GM06990 (cell line): ENCODE data around the gene SYT11.

Experiments
- DNase-seq: peaks from one replicate; pipeline ENCODE4 v3.0.0-alpha.2; 2011; ENCODE audit not compliant: insufficient read length; ENCODE audit errors: extremely low read depth
- H3K27me3 ChIP-seq: replicated peaks from 2 replicates; pipeline ENCODE4 v1.6.0; 2011; ENCODE audit warnings: low read length; ENCODE audit not compliant: control insufficient read depth, insufficient read depth
- H3K36me3 ChIP-seq: 2 replicates; pipeline ENCODE4 v1.5.1; 2011; ENCODE audit warnings: low read length; ENCODE audit not compliant: control insufficient read depth, insufficient read depth
- H3K4me3 ChIP-seq: replicated peaks from 2 replicates; pipeline ENCODE4 v1.5.1; 2011; ENCODE audit warnings: low read depth, mild to moderate bottlenecking, control low read depth, low read length
- CTCF ChIP-seq: IDR thresholded peaks from 2 replicates; pipeline ENCODE4 v1.5.1; 2011; ENCODE audit warnings: low read length, control low read depth, mild to moderate bottlenecking, inconsistent platforms; ENCODE audit not compliant: insufficient read depth, poor library complexity, severe bottlenecking

The SYT11 gene

GRCh38 chr1:155844860-155845421, 14.4 kb upstream of the SYT11 start:
- no peak for TF ChIP-seq CTCF
- H3K4me3 ChIP-seq, result no peak overlapping the region
- H3K27me3 ChIP-seq, result no peaks in the 10 kb centered on the region
- DNase-seq, result no peak
- peaks cover 10% of the 10 kb centered on the region for H3K36me3 ChIP-seq

DNA sequence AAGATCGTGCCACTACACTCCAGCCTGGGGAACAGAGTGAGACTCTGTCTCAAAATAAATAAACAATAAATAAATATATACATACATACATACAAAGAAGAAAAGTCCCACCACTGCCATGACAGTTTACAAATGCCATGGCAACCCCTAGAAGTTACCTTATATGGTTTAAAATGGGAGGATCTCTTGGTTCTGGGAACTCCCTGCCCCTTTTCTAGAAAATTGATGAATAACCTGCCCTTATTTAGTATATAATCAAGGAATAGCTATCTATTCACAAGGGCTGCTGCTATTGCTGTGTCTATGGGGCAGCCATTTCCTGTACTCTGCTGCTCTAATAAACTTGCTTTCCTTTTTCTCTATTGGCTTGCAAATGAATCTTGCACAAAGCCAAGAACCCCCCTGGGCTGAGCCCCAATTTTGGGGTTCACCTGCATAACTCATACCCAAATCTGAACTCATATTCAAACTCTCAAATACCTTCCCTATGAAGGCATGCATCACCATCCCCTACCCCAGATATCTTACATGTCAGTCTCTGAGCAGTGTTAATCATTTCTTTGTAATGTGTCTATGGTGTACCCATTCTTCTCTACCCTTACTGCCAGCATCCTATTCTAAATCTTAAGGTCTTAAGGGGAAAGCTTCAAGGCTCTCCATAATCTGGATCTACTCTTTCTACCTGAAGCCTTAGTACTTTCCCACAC, 11.4 kb upstream of the SYT11 start:
- peaks cover 14% of the 10 kb centered on the region for H3K36me3 ChIP-seq
- no peak overlapping the region for H3K4me3 ChIP-seq
- no peak for DNase-seq
- no peak for TF ChIP-seq CTCF
- no peaks in the 10 kb centered on the region for H3K27me3 ChIP-seq

- no peak for DNase-seq
- Histone ChIP-seq H3K36me3 (peaks cover 22% of the 10 kb centered on the region), H3K4me3 (no peak overlapping the region), H3K27me3 (no peaks in the 10 kb centered on the region)
- TF ChIP-seq CTCF, result no peak
Measured at GRCh38 chr1:155850345-155850744, 9.0 kb upstream of the SYT11 start.

DNA sequence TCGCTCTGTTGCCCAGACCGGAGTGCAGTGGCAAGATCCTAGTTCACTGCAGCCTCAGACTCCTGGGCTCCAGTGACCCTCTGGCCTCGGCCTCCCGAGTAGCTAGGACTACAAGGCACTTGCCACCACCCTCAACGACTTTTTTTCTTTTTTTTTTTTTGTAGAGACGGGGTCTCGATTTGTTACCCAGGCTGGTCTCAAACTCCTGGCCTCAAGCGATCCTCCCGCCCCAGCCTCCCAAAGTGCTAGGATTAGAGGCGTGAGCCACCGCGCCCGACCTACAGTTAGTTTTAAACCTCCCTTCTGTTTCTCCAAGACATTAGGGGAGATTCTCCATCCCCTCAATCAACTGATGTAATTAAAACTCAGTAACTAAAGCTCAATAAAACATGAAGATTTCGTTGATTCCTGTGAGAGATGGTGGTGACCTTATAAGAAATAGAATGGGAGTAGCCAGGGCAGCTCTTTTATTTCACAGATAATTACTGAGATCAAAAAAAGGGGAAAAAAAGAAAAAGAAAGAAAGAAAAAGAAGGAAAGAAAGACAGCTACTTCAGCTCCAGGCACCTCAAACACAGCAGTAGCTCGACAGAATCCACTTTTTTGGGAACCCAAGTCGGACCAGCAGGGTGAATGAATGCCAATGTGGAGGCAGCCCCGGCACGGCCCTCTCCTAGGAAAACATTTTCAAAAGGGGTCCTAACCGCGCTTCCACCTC, 3.0 kb upstream of the SYT11 start:
- Histone ChIP-seq H3K27me3 (no peaks in the 10 kb centered on the region), H3K4me3 (peak overlapping the region; percentile 99), H3K36me3 (peaks cover 14% of the 10 kb centered on the region)
- no peak for TF ChIP-seq CTCF
- no peak for DNase-seq

DNA sequence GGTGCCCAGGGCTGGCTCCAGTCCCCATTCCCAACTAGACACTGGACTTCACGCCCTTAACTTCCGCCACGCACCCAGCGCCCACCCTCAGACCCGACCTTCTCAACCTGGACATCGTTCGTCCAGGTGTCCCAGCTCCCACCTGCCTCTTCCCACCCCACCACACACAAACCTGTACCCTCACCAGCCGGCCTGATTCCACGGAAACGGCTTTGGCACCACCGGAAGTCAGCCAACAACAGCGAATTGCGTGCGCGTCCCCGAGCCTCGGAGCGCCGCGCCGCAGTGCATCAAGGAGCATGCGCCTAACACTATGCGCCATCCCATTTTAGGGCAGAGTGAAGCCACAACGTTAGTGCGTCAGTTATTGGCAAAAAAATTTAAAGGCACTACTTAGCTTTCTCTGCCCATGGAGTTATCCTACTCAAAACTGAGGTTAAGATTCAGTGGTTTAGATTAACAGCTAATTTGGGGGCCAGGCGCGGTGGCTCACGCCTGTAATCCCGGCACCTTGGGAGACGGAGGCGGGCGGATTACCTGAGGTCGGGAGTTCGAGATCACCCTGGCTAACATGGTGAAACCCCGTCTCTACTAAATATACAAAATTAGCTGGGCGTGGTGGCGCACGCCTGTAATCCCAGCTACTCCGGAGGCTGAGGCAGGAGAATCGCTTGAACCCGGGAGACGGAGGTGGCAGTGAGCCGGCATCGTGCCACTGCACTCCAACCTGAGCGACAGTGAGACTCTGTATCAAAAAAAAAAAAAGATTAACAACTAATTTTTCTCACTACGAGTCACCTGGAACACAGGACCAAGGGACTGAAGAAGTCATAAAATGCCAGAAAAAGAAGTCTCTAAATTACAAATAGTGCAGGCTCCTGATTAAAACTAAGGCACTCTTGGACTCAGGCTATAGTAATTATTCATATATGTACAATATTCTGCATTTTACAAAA, 2.1 kb upstream of the SYT11 start, which contains the start of gene GON4L:
TSS of gene GON4L (minus strand) at position 240 of the 956 bp plus-strand sequence. CDS start 3,434 bp downstream, outside the sequence.
- TF ChIP-seq CTCF, result no peak
- peak; percentile 91 for DNase-seq
- H3K4me3 ChIP-seq, result peak within 1 kb of the TSS; percentile 99
- H3K36me3 ChIP-seq, result peaks cover 13% of the 10 kb centered on the region
- no peaks in the 10 kb centered on the region for H3K27me3 ChIP-seq
